BLaER1 (cell line): ENCODE data around the gene INSIG2.
A peak's percentile ranks its signal among the peaks of the same experiment; 100 is the strongest.

Source experiments
- H3K27ac ChIP-seq: shearing (Covaris generic); formaldehyde crosslinking; 2 replicates; pipeline ENCODE4 v1.8.1; 2022
- H3K27me3 ChIP-seq: shearing (Covaris generic); formaldehyde crosslinking; 2 replicates; pipeline ENCODE4 v1.8.1; 2022
- H3K36me3 ChIP-seq: shearing (Covaris generic); formaldehyde crosslinking; 2 replicates; pipeline ENCODE4 v1.8.1; 2022
- H3K4me1 ChIP-seq: shearing (Covaris generic); formaldehyde crosslinking; 2 replicates; pipeline ENCODE4 v1.8.1; 2022
- H3K4me2 ChIP-seq: shearing (Covaris generic); formaldehyde crosslinking; 2 replicates; pipeline ENCODE4 v1.8.1; 2022
- H3K4me3 ChIP-seq: shearing (Covaris generic); formaldehyde crosslinking; 2 replicates; pipeline ENCODE4 v1.8.1; 2022
- H3K9ac ChIP-seq: shearing (Covaris generic); formaldehyde crosslinking; 2 replicates; pipeline ENCODE4 v1.8.1; 2022
- H3K9me3 ChIP-seq: shearing (Covaris generic); formaldehyde crosslinking; 2 replicates; pipeline ENCODE4 v1.8.1; 2022
- H4K20me1 ChIP-seq: shearing (Covaris generic); formaldehyde crosslinking; 2 replicates; pipeline ENCODE4 v1.8.1; 2022
- Cebpa-rat ChIP-seq: shearing (Covaris generic); IDR thresholded peaks from 2 replicates; pipeline ENCODE4 v1.8.1; 2022

The INSIG2 gene

DNA sequence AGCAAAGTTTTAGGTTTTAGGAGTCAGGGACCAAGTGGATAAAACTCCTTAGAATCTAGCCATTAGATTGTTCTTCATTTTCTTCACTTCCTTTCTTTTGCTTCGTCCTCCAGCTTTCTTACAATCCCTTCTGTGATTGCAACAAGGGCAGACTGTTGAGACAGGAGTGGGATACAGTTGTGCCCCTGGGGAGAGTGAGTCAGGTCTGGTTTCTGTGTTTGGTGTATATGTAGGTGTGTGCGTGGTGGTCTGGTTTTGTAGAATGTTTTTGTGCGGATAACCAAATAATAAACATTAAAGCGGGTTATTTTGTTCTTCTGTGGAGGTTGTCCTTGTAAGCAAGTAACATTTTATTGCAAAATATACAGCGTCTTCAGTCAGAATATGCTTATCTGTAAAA lies 7.3 kb downstream of the INSIG2 start:
- Histone ChIP-seq H3K9me3 (no peaks in the 10 kb centered on the region), H3K27ac (no peak overlapping the region), H3K4me2 (no peak overlapping the region), H4K20me1 (peaks cover 80% of the 10 kb centered on the region), H3K4me1 (peaks cover 22% of the 10 kb centered on the region), H3K36me3 (peaks cover 47% of the 10 kb centered on the region), H3K4me3 (no peak overlapping the region), H3K27me3 (no peaks in the 10 kb centered on the region), H3K9ac (no peak overlapping the region)
- TF ChIP-seq Cebpa-rat, result no peak

DNA sequence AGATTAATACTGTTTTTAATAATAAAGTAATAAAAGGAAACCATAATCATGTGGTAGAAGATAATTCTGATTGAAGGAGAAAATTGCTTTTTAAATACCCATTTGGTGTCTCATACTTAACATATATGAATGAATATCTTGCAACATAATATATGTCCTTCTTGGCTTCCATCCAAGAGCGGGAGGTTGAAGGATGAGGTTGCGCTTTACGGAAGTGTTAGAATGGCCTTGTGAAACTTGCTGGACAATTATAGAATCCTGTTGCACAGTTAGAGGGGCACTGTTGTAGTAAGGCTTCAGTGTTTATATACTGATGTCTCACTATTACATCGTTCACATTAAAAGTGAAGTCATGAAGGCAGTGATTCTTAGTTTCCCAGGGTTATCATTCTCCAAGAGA lies 9.4 kb downstream of the INSIG2 start:
- H3K9ac ChIP-seq, result no peak overlapping the region
- H4K20me1 ChIP-seq, result peaks cover 66% of the 10 kb centered on the region
- H3K36me3 ChIP-seq, result peaks cover 65% of the 10 kb centered on the region
- H3K9me3 ChIP-seq, result no peaks in the 10 kb centered on the region
- H3K4me3 ChIP-seq, result no peak overlapping the region
- no peak overlapping the region for H3K27ac ChIP-seq
- TF ChIP-seq Cebpa-rat, result no peak
- H3K27me3 ChIP-seq, result no peaks in the 10 kb centered on the region
- peaks cover 18% of the 10 kb centered on the region for H3K4me1 ChIP-seq
- no peak overlapping the region for H3K4me2 ChIP-seq

DNA sequence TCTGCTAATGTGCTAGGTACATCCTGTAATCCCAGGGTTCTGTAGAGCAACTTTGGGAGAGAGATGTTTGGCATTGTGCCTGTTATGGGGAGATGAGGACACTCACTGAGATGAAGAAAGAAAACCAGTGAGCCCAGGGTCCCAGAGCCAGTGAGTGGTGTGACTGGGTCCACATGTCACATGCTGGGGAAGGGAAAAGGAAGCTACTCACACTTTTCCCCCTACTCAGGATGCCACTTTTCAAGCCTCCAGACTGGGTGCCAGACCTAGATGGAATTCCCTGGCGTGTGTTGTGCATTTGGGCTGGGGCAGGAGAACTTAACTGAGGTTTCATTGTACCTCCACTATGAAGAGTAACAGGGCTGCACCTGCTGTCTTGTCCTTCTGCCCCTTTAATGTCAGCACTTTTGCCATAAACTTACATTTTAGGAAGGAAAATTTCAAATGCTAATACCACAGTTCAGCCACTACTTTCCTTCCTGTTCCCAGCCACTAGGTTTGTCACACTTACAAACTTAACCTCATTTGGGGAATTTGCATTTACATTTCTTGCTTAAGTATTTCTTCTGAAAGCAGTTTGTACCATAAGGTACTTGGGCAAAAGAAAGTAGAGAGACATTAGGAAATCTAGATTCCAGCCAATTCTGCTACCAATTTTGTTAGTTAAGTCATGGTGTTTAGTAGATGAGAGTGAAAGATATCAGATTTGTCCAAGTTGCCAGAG lies 10.2 kb downstream of the INSIG2 start:
- peak overlapping the region; percentile 19; the same call in 1 of the 2 replicates for H3K4me2 ChIP-seq
- H3K9ac ChIP-seq, result no peak overlapping the region
- no peaks in the 10 kb centered on the region for H3K9me3 ChIP-seq
- H3K36me3 ChIP-seq, result peaks cover 71% of the 10 kb centered on the region
- H3K27ac ChIP-seq, result no peak overlapping the region
- H3K4me3 ChIP-seq, result no peak overlapping the region
- no peaks in the 10 kb centered on the region for H3K27me3 ChIP-seq
- no peak for TF ChIP-seq Cebpa-rat
- H4K20me1 ChIP-seq, result peaks cover 64% of the 10 kb centered on the region
- peaks cover 18% of the 10 kb centered on the region for H3K4me1 ChIP-seq

GRCh38 chr2:118102433-118103082 lies 14.3 kb downstream of the INSIG2 start:
- no peaks in the 10 kb centered on the region for H3K9me3 ChIP-seq
- H3K4me2 ChIP-seq, result no peak overlapping the region
- H4K20me1 ChIP-seq, result peaks cover 29% of the 10 kb centered on the region
- H3K27me3 ChIP-seq, result no peaks in the 10 kb centered on the region
- H3K27ac ChIP-seq, result no peak overlapping the region
- H3K9ac ChIP-seq, result no peak overlapping the region
- H3K4me3 ChIP-seq, result no peak overlapping the region
- peaks cover 9% of the 10 kb centered on the region; the same call in 1 of the 2 replicates for H3K4me1 ChIP-seq
- H3K36me3 ChIP-seq, result peaks cover 94% of the 10 kb centered on the region
- no peak for TF ChIP-seq Cebpa-rat

- Histone ChIP-seq H3K4me2 (no peak overlapping the region), H3K4me3 (no peak overlapping the region), H3K4me1 (no peaks in the 10 kb centered on the region), H3K9ac (no peak overlapping the region), H3K9me3 (no peaks in the 10 kb centered on the region), H3K36me3 (peaks cover 89% of the 10 kb centered on the region), H3K27me3 (no peaks in the 10 kb centered on the region), H4K20me1 (peaks cover 12% of the 10 kb centered on the region; the same call in 1 of the 2 replicates), H3K27ac (no peak overlapping the region)
- TF ChIP-seq Cebpa-rat, result no peak
These were observed 16.0 kb downstream of the INSIG2 start for GRCh38 chr2:118103951-118104940.

DNA sequence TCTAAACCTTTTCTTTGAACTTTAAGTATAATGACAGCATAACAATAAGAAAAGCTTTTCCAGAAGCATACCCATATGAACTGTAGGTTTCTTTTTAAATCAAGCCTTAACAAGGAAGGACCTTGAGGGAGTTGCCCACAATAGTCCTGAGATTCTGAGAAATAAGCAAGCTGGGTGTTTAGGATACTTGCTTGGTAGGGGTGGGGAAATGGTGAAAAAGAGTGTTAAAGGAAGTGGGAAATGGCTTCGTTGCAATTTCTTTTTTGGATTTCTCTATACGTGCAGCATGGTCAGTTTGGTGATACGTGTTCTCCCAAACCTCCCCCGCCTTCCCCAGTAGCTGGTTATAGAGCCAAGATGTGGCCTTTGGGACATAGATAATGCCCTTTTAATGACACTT lies 17.2 kb downstream of the INSIG2 start:
- Histone ChIP-seq H3K4me1 (no peaks in the 10 kb centered on the region), H3K36me3 (peaks cover 86% of the 10 kb centered on the region), H4K20me1 (0 out of 2 replicates have a peak, but pooled peaks cover 4% of the 10 kb centered on the region), H3K9ac (no peak overlapping the region), H3K27ac (no peak overlapping the region), H3K27me3 (no peaks in the 10 kb centered on the region), H3K9me3 (no peaks in the 10 kb centered on the region), H3K4me2 (no peak overlapping the region), H3K4me3 (no peak overlapping the region)
- TF ChIP-seq Cebpa-rat, result no peak

DNA sequence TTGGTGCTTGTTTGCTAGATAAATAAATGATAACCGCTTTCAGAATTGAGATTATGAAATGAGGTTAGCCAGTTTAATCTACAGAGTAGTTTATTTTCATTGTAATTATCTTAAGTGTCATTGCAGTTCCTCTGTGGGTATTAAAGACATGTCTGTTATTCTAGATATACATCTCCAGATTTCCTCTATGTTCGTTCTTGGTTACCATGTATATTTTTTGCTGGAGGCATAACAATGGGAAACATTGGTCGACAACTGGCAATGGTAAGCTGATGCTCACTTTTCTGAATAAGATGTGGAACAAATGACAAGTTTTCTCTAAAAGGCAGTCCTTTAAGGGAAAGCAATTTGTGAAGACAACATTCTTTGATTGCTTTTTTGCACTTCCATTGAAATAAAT lies 18.7 kb downstream of the INSIG2 start:
- Histone ChIP-seq H3K4me2 (no peak overlapping the region), H3K36me3 (peaks cover 78% of the 10 kb centered on the region), H3K27ac (no peak overlapping the region), H3K4me3 (no peak overlapping the region), H3K4me1 (no peaks in the 10 kb centered on the region), H4K20me1 (no peaks in the 10 kb centered on the region), H3K27me3 (no peaks in the 10 kb centered on the region), H3K9ac (no peak overlapping the region), H3K9me3 (no peaks in the 10 kb centered on the region)
- no peak for TF ChIP-seq Cebpa-rat

GRCh38 chr2:118110310-118110709 lies 22.0 kb downstream of the INSIG2 start:
- peaks cover 63% of the 10 kb centered on the region for H3K36me3 ChIP-seq
- no peak overlapping the region for H3K9ac ChIP-seq
- no peaks in the 10 kb centered on the region for H3K27me3 ChIP-seq

GRCh38 chr2:118110991-118111390 lies 22.7 kb downstream of the INSIG2 start:
- no peaks in the 10 kb centered on the region for H4K20me1 ChIP-seq
- no peak for TF ChIP-seq Cebpa-rat
- no peaks in the 10 kb centered on the region for H3K27me3 ChIP-seq
- no peaks in the 10 kb centered on the region for H3K9me3 ChIP-seq
- no peak overlapping the region for H3K4me2 ChIP-seq
- no peaks in the 10 kb centered on the region for H3K4me1 ChIP-seq
- H3K4me3 ChIP-seq, result no peak overlapping the region
- no peak overlapping the region for H3K27ac ChIP-seq
- no peak overlapping the region for H3K9ac ChIP-seq
- peaks cover 59% of the 10 kb centered on the region for H3K36me3 ChIP-seq

More at GRCh38 chr2:118110310-118110709, 22.0 kb downstream of the INSIG2 start:
- H3K27ac ChIP-seq, result no peak overlapping the region
- H4K20me1 ChIP-seq, result no peaks in the 10 kb centered on the region
- no peak overlapping the region for H3K4me2 ChIP-seq
- no peaks in the 10 kb centered on the region for H3K9me3 ChIP-seq
- no peak overlapping the region for H3K4me3 ChIP-seq
- no peaks in the 10 kb centered on the region for H3K4me1 ChIP-seq
- no peak for TF ChIP-seq Cebpa-rat
